Stimulated activated CD4-positive, alpha-beta T cell treated with anti-CD3 and anti-CD28 coated beads, Interleukin-12 subunit alpha, Interleukin-12 subunit beta, amount 100 ng/mL, for 24 hours (primary cell): ENCODE measurements around the gene CHST9.
"Not testable (repeated sequence)": the region's sequence is repeated elsewhere in the genome, so short reads cannot be mapped to it uniquely, and the experiment has no call there.

Experiments used
- DNase-seq, 2 experiments: peaks; one replicate each; pipeline ENCODE4 v3.0.0-alpha.2; 2020; ENCODE audit warnings: low read depth in 2 of 2

Gene CHST9

DNA sequence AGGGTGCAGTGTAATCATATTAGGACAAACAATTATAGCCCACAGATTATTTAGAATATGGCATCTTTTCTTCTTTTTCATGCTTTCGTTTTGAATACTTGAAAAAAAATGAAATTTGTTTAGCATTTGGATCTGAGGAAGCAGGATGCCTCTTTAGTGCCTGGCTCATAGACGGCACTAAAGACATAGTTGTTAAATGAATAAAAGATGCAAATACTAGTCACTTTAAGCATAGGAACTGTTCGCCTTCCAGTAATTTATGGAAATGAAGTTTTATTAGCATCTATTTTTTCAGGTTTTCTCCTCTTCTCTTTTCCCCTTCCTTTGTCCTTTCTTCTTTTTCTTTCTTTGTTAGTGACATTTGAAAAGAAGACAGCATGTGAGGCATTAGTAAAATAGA, 80.4 kb downstream of the CHST9 start:
- DNase-seq: no peak

DNA sequence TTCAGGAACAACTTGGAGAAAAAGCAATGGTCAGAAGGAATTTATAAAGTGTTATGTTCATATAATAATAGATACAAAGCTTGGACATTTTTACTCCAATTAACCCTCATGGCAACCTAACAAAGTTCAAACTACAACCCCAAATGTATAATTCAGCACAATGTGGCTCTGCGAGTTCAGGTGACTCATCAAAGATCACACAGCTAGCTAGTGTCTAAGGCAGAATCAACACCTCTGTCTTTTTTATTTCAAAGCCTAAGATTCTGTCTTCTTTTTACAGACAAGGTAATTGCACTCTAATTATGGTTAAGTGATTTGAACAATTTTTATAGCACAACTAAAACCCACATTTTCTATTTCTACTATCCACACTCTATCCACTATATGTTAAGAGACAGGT, 90.5 kb downstream of the CHST9 start:
- DNase-seq: no peak

DNA sequence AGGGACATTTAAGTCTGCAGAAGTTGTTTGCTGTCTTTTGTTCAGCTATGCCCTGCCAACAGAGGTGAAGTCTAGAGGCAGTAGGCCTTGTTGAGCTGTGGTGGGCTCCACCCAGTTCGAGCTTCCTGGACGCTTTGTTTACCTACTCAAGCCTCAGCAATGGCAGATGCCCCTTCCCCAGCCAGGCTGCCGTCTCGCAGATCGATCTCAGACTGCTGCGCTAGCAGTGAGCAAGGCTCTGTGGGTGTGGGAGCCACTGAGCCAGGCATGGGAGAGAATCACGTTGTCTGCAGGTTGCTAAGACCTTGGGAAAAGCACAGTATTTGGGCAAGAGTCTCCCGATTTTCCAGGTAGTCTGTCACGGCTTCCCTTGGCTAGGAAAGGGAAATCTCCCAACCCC, 91.8 kb downstream of the CHST9 start:
- DNase-seq: not testable (repeated sequence)

DNA sequence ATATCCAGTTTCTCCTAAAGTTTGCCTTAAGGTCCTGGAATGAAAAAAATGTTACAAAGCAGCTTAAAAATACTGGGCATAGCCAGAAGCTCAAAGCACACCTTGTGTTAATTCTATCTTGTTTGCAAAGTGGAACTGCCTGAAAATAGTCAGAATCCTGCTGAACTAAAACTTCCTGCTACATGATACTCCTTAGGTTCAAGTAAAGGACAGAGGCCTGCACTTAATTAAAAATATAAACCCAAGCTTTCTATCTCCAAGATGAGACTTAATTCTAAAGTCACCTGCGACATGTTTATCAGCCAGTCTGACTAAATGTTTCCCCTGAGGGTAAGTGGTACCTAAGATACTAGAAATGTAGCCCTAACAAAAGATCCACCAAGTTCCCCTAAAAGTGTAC, 103.4 kb downstream of the CHST9 start:
- DNase-seq: no peak

DNA sequence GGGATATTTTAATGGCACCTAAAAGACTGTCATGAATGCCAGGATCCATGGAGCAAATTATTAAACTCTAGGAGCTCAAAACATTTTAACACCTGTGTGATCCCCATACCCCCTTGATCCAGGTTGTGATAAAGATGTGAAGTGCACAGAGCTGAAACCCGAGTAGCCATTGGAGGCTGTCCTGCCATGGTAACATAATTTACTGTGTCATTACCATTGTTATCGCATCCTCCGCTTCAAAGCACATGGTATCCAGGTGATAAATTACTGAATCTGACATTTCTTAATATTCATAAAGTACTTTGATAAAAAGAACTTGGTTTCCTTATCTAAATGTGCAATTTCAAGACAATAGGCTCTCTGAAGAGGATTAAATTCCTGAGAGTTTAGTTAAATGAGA, 109.3 kb downstream of the CHST9 start:
- DNase-seq: no peak

DNA sequence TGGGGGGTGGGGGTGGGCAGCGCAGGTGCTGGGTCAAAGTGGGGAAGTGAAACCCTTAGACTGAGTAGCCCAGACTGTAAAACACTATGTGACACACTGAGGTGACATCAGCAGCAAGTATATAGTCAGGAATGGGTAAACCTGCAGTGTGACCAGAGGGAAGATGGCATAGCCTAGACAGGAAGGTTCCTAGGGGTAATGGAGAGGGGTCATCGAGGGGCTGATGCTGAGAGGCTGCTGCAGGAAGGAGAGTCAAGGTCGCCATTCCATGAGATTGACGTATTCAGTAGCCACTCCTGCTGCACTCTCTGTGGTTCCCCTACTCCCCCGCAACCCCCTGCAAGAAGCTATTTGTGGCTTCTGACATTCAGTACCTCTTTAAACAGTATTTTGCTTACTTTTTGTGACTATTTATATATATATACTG, 111.7 kb downstream of the CHST9 start:
- DNase-seq: no peak

DNA sequence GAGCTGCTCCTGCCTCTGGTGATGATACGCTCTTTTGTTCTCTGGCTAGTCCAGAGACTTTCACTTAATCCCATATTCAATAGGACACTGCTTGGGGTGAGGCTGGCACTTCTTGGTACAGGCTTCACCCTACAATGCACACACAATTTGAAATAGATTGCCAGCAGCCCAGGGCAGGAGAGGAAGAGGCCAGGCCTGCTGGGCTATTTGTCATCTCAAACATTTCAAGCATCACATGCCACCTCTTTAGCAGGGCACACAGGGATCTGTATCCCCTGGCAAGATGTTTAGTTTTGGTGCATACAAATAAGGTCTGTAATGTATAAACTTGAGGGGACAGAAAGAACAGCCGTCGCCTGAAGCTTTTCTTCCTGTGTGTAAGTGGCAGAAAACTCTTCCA, 120.4 kb downstream of the CHST9 start:
- no peak for DNase-seq

DNA sequence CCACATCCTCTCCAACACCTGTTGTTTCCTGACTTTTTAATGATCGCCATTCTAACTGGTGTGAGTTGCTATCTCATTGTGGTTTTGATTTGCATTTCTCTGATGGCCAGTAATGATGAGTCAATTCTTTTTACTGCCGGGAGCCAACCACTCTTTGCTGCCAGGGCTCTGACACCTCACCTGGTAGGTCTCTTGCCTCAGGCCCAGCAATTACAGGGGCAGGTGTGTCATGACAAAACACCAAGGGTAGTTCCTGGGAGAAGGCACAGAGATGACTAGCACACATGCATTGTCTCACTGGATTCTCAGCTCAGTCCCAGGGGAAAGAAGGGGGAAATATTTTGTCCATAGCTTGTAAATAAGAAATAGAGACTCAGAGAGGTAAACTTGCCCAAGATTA, 122.3 kb downstream of the CHST9 start:
- DNase-seq: no peak

DNA sequence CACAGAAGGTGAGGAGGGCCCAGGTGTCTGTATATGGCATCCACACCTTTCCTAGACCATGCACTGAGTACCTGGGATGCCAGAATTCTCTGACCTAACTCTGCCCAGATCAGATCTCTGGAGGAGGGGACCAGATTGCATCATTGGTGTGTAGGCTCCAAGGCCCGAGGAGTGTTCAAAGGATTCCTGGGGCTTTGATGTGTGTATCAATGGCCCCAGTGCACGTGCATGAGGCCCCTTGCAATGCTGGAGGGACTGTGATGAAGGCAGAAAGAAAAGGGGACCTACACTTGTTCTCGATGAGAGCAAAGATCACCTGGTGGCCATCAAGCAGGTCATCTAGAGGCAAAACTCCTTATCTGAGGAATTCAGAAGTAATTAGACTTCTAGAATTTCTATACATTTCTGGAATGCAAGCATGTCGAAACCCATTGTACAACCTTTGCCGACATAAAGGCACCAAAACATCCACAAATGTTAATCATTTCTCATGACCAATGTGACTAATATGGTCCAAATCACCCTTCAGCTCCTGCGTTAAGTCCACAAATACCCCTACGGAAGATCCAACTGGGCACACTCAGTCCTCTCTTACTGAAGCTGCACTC, 123.5 kb downstream of the CHST9 start:
- no peak for DNase-seq

DNA sequence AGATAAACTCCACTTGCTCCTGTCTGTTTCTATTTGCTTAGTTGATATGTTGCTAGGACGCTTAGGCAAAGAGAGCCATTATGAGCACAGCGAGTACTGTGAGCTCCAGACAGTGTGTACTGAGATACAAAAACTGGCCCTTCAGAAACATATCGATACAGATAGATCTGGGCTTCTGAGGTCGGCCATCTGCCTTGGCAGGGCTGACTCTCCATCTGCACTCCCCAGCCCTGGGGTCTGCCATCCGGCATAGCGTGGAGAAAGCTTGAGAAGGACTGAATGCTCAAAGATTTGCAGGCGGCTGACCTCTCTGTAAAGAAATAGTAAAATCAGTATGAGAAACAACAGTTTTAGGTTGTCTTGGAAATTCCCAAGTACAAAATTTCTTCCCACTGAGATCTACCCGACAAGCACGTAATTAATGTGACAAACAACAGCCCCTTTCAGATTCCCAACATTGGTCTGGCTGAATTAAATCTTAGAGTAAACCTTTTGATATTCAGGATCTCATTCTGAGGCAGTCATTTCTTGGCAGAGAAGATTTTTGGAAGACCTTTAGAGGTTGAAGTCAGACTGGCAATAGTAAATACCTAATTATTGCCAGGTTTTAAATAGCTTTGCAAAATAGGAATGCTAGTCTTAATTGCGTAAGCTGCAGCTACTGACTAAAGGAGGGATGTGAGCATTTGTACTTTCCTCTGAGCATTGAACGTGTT, 127.4 kb downstream of the CHST9 start:
- no peak for DNase-seq

DNA sequence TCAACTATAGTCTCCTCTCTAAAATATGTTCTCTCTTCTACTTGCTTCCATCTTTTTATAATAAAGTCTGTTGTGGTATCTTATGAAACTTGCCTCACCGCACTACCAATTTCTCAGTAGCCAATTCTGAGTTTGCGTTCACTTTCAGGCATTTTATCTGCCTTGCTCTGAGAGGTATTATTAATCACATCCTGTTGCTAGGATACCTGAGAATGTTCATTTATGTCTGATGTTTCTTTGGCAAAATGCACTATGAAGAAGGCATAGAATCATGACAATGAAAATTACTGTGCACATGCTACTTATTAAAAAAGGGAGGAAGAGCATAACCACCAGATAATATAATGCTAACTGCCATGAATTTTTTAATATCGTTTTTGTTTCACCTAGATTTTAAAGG, 130.2 kb downstream of the CHST9 start:
- DNase-seq: no peak

DNA sequence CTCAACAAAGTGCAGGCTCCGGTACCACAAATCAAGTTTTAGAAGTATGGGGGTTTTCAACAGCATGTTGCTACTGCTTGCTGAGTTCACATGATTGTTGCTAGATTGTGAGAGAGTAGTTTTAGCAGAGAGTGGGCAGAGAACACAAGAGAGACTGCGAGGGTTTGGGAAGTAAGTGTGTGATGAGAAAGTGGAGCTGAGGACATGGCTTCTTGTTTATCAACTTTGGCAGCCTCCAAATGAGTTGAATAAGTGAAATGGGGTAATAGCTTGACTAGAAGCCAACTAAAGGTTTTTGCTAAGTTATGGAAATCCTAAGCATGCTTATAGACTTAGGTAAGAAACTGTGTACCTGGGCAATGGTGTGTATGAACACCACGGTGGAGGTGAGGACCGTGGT, 135.1 kb downstream of the CHST9 start:
- no peak for DNase-seq

DNA sequence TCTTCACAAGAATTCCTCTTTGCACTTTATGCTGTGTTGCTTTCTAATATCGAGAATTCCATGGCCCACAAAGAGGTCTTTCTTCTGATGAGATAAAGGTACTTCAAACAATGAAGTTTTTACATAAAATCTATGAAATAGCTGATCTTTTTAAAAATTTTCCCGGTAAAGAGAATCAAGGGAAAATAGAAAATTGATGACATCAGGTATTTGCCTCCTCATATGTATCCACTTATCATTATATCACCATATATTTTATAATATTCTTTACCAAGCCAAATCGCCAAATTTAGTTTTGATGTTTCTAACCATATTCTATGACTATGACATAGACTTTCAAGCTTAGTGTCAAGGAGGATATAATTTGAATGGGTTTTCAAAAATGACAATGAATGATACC, 139.8 kb downstream of the CHST9 start:
- no peak for DNase-seq

DNA sequence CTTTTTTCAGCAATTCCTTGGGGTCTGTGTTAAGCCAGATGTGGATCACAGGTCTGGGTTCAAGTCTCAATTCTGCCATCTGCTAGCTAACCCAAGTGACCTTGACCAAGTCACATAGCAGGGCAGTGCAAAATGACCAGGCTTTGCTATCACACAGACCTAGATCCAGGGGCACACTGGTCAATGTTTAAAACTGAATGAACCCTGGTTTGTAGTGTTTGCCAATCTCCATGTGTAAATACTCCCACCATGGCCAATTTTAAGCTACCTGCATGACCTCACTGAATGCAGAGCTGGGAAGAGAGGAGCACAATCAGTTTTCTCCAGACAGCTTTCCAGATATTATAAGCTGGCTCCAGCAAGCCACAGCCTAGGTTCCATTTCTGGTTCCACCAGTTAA, 142.9 kb downstream of the CHST9 start:
- DNase-seq: no peak

DNA sequence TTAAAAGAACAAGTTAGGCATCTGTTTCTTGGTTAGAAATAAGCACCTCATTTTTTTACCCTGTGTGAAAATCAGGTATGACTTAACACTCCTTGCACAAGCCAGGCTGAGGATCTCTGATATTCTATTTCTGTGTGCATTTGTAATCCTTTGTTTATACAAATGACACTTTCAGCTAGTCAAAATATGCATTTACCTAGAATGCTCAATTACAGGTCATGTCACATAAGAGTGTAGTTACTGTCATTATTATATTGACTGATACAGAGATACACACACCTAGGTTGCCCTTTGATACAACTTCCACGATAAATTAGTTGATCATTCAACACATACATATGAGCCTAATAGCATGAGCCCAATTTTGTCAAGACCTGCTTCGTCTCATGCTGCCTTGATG, 144.3 kb downstream of the CHST9 start:
- DNase-seq: no peak

DNA sequence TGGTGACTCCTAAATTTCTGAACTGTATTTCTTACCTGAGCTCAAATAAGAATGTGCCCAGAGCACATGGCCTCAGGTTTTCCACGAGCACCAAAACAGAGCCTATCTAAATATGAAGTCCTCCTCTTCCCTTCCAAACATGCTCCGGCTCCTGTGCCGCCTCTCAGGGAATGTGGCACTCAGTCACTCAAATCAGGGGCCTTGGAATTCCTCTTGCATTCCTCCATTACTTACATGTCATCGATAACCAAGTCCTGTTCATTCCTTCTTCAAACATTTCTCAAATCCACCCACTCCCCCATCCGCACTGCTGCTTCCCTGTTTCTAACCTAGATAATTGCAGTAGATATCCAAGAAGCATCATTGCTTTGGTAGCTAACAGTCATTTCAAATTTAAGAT, 151.4 kb downstream of the CHST9 start:
- no peak for DNase-seq

DNA sequence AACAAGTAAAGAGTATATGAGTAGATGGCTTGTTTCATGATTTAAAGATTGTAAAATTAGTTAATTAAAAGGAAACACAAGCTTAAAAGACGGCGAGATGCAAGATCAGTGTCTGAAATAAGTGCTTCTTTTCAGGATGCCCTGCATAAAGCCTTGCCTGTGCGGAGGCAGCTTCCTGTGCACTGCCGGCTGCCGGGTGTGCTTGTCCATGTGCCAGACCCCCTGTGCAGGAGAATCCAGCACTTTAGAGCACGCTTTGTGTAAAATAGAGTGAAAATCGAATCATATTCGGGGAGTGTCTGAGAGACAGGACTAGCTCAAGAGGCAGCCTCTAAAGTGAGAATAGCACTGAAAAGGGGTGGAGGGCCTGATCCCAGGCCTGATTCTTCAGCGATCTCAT, 154.7 kb downstream of the CHST9 start:
- no peak for DNase-seq

DNA sequence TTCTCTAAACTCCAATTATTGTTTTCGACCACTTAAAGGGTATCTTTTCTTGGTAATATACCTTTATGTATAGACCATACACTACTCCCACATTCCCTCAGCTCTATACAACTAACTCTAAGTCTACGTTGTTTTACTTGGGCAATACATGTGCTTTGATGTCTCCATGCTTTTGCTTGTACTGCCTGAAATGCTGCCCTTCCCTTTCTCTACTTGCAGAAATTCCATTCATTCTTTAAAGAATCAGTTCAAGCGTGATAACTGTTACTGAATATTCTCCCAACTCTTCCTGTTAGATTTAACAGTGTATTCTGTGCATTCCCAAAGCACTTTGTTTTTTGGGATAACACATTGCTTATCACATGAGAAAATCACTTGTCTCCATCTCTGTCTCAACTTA, 162.6 kb downstream of the CHST9 start:
- no peak for DNase-seq

DNA sequence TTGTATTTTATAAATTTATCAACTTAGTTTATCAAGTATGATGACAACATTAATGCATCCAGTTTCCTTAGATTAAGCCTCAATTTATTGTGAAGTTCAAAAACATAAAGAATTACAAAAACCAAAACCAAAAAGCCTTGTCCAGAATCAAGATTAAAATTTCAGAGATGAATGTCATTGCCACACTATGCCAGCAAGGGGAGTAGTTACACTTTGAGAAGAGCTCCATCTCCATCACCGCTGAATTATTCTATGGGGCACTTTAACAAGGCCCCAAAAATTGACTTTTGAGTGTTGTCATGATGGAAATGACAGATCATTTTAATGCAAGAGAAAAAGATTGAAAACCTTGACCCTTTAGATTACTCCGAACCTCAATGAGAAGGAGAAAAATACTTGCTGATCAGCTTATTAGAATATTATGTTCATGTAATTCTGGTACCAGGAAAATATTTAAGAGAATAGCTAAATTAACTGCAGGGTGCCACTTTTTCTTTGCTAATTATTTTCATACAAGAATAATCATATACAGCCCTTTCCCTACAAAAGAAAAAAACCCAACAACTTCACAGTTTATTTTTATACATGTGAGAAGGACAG, 167.1 kb downstream of the CHST9 start:
- DNase-seq: no peak

DNA sequence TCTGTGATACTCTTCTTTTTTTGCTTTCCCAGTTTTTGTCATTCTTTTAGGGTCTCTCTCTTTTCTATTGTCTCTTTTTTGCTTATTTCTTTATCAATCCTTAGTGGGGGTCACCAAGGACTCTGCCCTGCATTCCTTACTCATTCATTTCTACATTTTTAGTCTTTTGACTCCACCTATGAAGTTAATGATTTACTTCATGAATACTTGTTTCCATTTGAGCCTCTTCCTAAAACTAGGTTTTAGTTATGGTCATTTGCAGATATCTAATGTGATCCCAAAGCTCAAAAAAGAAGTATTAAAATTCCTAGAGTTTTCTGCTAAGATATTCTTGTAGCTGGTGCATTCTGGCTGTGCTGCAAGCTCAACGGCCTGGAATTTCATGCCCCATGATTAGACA, 170.3 kb downstream of the CHST9 start:
- DNase-seq: no peak

DNA sequence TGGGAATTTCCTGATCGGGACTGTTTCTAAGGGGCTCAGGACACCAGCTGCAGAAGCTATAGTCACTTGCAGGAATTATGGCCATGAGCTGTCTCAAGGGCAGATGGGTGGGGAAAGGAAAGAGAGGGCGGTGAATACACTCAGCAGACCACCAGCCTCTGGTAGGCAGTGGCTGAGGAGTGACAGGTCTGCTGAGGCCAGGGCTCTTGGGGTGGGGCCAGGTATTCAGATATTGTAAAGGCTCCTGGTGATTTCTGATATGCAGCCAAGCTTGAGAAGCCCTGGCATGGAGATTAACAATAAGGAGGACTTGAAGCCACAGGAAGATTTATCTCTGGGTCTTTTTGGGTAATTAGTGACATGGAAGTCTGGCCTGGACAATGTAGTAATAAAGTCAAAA, 174.3 kb downstream of the CHST9 start:
- no peak for DNase-seq

DNA sequence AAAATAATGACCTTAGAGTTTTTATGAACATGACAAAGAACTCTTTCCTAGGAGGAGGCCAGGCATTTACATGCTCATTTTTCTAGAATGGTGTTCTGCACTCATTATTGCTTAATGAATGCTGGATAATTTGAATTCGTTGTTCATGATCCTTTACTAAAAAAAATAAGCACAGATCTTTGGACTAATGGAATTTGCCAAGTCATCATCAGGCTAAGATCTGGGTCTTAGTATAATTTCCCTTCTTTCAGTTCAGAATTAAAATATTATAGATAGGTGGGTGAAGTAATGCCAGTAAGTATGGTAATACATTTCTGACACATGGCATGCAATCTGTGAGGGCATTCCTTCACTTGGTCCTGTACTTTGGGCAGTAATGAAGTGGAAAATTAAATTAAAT, 175.8 kb downstream of the CHST9 start:
- no peak for DNase-seq

DNA sequence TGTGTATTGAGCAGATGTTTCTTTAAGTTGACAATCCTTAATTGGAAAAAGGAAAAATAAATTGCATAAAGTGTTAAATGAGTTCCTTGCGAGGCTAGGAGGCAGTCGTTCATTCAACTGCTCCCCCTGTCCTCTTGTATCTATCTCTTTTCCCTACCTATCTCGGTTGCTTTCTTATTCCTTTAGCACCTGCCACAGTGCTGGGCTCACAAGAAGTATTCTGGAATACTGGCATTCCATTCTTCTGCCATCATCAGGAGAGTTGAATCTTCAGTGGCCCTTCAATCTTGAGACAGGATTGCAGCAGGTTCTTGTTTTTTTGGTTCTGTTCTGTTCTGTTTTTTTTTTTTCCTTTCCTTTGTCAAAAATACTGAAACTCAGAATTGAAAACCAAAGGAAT, 176.5 kb downstream of the CHST9 start:
- DNase-seq: no peak

DNA sequence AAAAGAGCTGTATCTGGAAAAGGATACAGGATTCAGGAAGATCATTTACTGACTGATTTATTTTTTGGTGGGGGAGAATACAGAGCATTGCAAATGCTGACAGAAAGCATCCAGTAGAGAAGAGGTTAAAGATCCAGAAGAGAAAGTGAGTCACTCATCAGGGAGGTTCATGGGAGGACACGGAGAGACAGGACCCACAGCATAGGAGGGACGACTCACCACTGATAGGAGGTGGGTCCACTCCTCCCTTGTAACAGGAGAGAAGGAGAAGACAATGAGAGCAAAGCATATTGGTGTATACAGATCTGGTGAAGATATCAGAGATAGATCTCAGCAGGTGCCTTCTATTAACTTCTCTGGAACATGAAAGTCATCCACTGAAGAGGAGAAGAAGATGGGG, 177.2 kb downstream of the CHST9 start:
- DNase-seq: no peak
